Measurements from ENCODE around the gene ATP6V1A.

The ATP6V1A gene

DNA sequence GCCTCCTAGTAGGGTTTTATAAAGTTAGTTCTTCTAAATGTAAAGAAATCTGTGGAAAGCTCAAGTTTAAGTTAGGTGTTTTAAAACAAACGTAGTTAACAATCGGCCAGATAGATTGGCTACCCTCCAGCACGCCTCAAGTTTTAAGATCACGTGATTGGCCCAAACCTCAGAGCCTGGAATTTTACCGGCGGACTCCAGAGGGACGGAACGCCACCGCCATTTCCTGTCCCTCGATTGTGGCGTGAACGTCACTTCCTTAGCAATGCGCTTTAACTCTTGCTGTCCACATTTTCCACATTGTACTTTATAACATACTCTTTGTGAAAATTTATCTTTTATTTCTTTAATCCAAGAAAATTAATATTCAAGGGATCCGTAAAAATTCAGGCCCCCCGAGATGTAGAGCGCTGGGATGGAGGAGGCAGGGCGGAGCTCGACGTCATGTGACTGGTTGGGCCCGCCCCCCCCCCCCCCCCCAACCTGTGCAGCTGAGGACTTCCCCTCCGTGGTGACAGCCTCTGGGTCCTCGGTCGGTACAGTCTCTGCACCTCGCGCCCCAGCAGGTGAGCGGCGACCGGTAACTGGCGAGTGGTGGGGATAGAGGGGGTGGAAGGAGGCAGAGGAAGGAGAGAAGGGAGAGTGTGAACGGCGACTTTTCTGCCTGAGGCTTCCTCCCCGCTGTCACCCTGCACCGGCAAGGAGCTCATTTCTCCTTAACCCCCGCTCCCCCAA, at the start of gene ATP6V1A:
ATP6V1A (plus strand) TSS at position 488 of the 735 bp plus-strand sequence. CDS start 31,719 bp downstream, outside the sequence.
- DNase-seq (ENCODE audit: low read depth), result peak; percentile 96
- TF ChIP-seq, protein P1, sequence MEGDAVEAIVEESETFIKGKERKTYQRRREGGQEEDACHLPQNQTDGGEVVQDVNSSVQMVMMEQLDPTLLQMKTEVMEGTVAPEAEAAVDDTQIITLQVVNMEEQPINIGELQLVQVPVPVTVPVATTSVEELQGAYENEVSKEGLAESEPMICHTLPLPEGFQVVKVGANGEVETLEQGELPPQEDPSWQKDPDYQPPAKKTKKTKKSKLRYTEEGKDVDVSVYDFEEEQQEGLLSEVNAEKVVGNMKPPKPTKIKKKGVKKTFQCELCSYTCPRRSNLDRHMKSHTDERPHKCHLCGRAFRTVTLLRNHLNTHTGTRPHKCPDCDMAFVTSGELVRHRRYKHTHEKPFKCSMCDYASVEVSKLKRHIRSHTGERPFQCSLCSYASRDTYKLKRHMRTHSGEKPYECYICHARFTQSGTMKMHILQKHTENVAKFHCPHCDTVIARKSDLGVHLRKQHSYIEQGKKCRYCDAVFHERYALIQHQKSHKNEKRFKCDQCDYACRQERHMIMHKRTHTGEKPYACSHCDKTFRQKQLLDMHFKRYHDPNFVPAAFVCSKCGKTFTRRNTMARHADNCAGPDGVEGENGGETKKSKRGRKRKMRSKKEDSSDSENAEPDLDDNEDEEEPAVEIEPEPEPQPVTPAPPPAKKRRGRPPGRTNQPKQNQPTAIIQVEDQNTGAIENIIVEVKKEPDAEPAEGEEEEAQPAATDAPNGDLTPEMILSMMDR (IDR thresholded peaks at IDR 0.05; ENCODE audit: insufficient read depth, low read depth, low read length, missing control alignments), result no peak
- H3K4me3 ChIP-seq (ENCODE audit: low read length), result peak within 1 kb of the TSS; percentile 94

DNA sequence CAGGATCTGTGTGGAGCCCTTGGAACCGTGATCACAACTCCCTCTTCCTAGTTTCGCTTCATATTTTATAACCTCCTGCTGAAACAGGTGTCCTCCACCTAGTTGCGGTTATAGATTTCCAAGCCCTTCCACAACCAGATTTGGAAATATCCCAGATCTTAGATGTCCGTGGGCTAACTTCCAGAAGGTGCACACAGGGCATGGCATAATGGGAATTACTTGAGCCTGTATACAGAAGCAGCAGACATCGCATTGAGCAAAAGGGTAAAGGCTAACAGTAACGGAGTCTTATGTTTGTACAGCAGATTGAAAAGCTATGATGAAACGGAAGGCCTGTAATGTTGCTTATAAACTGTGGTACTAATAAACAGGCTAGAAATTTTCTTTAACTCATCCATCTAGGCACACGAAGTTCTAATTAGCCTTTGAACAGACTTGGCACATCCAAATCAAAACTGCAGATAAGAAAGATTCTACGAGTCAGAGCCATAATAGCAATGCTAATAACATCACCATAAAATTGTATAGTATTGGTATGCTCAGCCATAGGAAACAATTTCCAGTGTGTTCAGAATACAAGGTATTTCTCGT, 49.2 kb upstream of the ATP6V1A start:
- DNase-seq (ENCODE audit: low read depth), result peak; percentile 16
- TF ChIP-seq, protein P1 (IDR thresholded peaks at IDR 0.05; ENCODE audit: insufficient read depth, low read depth, low read length, missing control alignments), result no peak
- H3K4me3 ChIP-seq (ENCODE audit: low read length), result peak overlapping the region; percentile 92

DNA sequence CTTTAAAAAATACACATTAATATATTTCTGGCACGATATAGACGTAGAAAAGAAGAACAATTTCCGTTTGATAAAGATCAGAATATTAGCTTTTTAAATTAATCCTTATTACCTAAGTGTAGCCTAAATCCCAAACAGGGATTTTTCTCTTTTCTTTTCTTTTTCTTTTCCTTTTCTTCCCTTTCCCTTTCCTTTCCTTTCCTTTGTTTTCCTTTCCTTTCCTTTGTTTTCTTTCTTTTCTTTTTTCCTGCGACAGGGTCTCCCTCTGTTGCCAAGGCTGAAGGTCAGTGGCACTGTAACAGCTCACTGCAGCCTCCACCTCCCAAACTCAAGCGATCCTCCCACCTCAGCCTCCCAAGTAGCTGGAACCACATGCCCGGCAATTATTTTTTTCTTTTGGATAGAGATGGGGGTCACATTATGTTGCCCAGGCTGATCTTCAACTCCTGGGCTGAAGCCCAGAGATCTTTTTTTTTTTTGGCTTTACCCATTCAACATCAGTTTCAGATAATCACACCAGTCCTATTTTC, 48.6 kb upstream of the ATP6V1A start:
- no peak for DNase-seq (ENCODE audit: low read depth)
- no peak overlapping the region for H3K4me3 ChIP-seq (ENCODE audit: low read length)
- TF ChIP-seq, protein P1 (IDR thresholded peaks at IDR 0.05; ENCODE audit: insufficient read depth, low read depth, low read length, missing control alignments), result no peak

DNA sequence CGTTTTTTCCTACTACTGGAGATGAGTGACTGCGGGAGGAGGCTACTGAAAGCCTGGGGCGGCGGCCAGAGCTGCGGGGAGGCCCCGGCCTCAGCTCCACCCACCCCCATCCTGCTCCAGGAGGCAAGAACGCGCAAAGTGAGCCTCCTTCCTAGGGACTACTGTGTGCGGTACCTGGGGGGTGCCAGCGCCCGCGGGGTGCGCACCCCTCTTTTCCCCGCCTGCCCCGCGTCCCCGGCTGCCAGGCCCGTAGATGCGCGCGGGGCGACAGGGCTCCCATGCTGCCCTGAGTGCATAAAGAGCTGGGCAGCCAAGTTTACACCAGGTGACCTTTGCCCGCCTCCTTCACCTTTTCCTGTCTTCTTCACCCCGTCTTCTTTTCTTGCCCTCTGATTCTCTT, 47.9 kb upstream of the ATP6V1A start:
- DNase-seq (ENCODE audit: low read depth), result peak; percentile 35
- peak overlapping the region; percentile 26 for H3K4me3 ChIP-seq (ENCODE audit: low read length)
- TF ChIP-seq, protein P1 (IDR thresholded peaks at IDR 0.05; ENCODE audit: insufficient read depth, low read depth, low read length, missing control alignments), result no peak

DNA sequence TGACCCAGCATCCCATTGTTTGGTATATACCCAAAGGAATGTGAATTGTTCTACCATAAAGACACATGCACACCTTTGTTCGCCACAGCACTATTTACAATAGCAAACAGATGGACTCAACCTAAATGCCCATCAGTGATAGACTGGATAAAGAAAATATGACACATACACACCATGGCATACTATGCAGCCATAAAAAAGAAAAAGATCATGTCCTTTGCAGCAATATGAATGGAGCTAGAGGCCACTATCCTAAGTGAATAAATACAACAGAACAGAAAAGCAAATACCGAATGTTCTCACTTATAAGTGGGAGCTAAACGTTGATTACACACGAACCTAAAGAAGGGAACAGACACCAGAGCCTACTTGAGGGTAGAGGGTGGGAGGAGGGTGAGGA, 39.0 kb upstream of the ATP6V1A start:
- DNase-seq (ENCODE audit: low read depth), result no peak
- TF ChIP-seq, protein P1 (IDR thresholded peaks at IDR 0.05; ENCODE audit: insufficient read depth, low read depth, low read length, missing control alignments), result no peak
- no peak overlapping the region for H3K4me3 ChIP-seq (ENCODE audit: low read length)

DNA sequence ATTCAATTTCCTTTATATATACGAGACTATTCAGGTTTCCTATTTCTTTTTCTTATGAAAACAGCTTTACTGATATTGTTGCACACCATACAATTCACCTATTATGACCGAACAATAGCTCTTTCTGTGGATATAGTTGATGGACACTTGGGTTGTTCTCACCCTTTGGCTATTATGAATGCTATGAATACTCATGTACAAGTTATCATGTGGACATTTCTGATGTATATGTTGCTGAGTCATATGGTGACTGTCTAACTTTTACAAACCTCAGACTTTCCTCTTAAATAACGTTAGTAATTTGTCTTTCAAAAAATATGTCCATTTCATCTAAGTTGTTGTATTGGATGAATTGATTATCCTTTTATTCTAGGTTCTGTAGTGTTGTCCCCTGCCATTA, 34.7 kb upstream of the ATP6V1A start:
- peak; percentile 61 for DNase-seq (ENCODE audit: low read depth)
- no peak overlapping the region for H3K4me3 ChIP-seq (ENCODE audit: low read length)
- TF ChIP-seq, protein P1 (IDR thresholded peaks at IDR 0.05; ENCODE audit: insufficient read depth, low read depth, low read length, missing control alignments), result no peak

Measured in epithelial cell of esophagus (primary cell).